ENCODE results near the gene C9orf43. TPM values are rescaled to one million over a fixed set of nuclear protein-coding genes. Genes with fewer than 3 reads are reported as not detected.
"Not testable (repeated sequence)": the region's sequence is repeated elsewhere in the genome, so short reads cannot be mapped to it uniquely, and the experiment has no call there.

Gene C9orf43
- total and polyA plus RNA-seq, 10 donors, result 0.27 to 0.92 (median 0.47) TPM; not detected in 2

GRCh38 chr9:113376634-113377567 lies 33.6 kb upstream of the C9orf43 start, which contains the start of gene HDHD3:
Gene HDHD3 (minus strand): TSS chr9:113376986. CDS start chr9:113374354, 2,632 bp downstream.
- H3K36me3 ChIP-seq, result peaks cover 0 to 33% (median 22%) of the 10 kb centered on the region in 6 donors
- peak; percentile 96 for DNase-seq
- H3K27ac ChIP-seq, result peak within 1 kb of the TSS; percentile 44 to 90 (median 85)
- H3K9me3 ChIP-seq, result no peaks in the 10 kb centered on the region
- H3K4me1 ChIP-seq, result peaks cover 0 to 32% (median 17%) of the 10 kb centered on the region in 6 donors
- TF ChIP-seq CTCF (IDR thresholded peaks at IDR 0.05 in 8 of 11, conservative IDR thresholded peaks at IDR 0.05 in 3 of 11), result peak in 1 of 11 experiments; percentile 17
- TF ChIP-seq POLR2A (IDR thresholded peaks at IDR 0.05), result peak in 1 of 3 donors; percentile 76
- peak; percentile 92 to 95 (median 93) for TF ChIP-seq POLR2AphosphoS5 (IDR thresholded peaks at IDR 0.05)
- intact Hi-C loops (cut with DNase I; ENCODE audit: low total_unique reads), result no loop called here
- H3K4me3 ChIP-seq, result peak within 1 kb of the TSS; percentile 58 to 90 (median 73)
- 1 to 2% (median 1%) methylated on average over 40 to 74 of the region's 74 CpGs for WGBS, 5 donors
- H3K27me3 ChIP-seq (replicated peaks in 1 of 7), result no peaks in the 10 kb centered on the region

GRCh38 chr9:113379094-113379828 lies 31.3 kb upstream of the C9orf43 start:
- WGBS, 5 donors, result 69 to 80% (median 75%) methylated on average over 23 to 24 of the region's 24 CpGs
- H3K27me3 ChIP-seq (replicated peaks in 1 of 7); H3K27ac ChIP-seq; H3K4me3 ChIP-seq; H3K9me3 ChIP-seq; intact Hi-C loops (cut with DNase I; ENCODE audit: low total_unique reads): not testable (repeated sequence)
- peak; percentile 50 for DNase-seq
- Histone ChIP-seq H3K36me3 (peaks cover 0 to 10% (median 6%) of the 10 kb centered on the region in 6 donors), H3K4me1 (peaks cover 0 to 32% (median 17%) of the 10 kb centered on the region in 6 donors)

- H3K4me1 ChIP-seq, result peaks cover 0 to 30% (median 17%) of the 10 kb centered on the region in 6 donors
- WGBS, 5 donors, result 82 to 91% (median 87%) methylated on average over 2 of the region's 2 CpGs
- H3K36me3 ChIP-seq; intact Hi-C loops (cut with DNase I; ENCODE audit: low total_unique reads); H3K4me3 ChIP-seq; H3K27me3 ChIP-seq (replicated peaks in 1 of 7); DNase-seq; H3K9me3 ChIP-seq; H3K27ac ChIP-seq: not testable (repeated sequence)
Measured at GRCh38 chr9:113379829-113380210, 30.7 kb upstream of the C9orf43 start.

- no peak for TF ChIP-seq CTCF (IDR thresholded peaks at IDR 0.05 in 8 of 11, conservative IDR thresholded peaks at IDR 0.05 in 3 of 11)
- no peak for TF ChIP-seq POLR2A (IDR thresholded peaks at IDR 0.05)
- no peak for TF ChIP-seq POLR2AphosphoS5 (IDR thresholded peaks at IDR 0.05)
- Histone ChIP-seq H3K4me1 (peaks cover 0 to 19% (median 8%) of the 10 kb centered on the region in 6 donors), H3K27me3 (replicated peaks in 1 of 7) (no peaks in the 10 kb centered on the region), H3K9me3 (no peaks in the 10 kb centered on the region), H3K36me3 (peaks cover 0 to 5% (median 0%) of the 10 kb centered on the region in 6 donors), H3K27ac (peak overlapping the region in 2 of 8 donors; percentile 7 to 33), H3K4me3 (no peak overlapping the region)
- 39 to 73% (median 56%) methylated on average over 1 of the region's 1 CpG for WGBS, 5 donors
- intact Hi-C loops (cut with DNase I; ENCODE audit: low total_unique reads), result no loop called here
- DNase-seq, result peak; percentile 42
Measured at GRCh38 chr9:113380869-113381378, 29.6 kb upstream of the C9orf43 start.

GRCh38 chr9:113381441-113381840 lies 29.1 kb upstream of the C9orf43 start:
- 81 to 94% (median 90%) methylated on average over 7 of the region's 7 CpGs for WGBS, 5 donors
- intact Hi-C loops (cut with DNase I; ENCODE audit: low total_unique reads); DNase-seq; H3K4me3 ChIP-seq; H3K27ac ChIP-seq; H3K9me3 ChIP-seq; H3K27me3 ChIP-seq (replicated peaks in 1 of 7): not testable (repeated sequence)
- Histone ChIP-seq H3K4me1 (peaks cover 0 to 14% (median 5%) of the 10 kb centered on the region in 6 donors), H3K36me3 (peaks cover 0 to 10% (median 0%) of the 10 kb centered on the region in 6 donors)

All from spleen (tissue), 11 donors.